Hepatocyte (in vitro differentiated cells): Measurements from ENCODE around the gene CD99L2.
A peak's percentile ranks its signal among the peaks of the same experiment; 100 is the strongest.

Experiments
- CTCF ChIP-seq: fragments of 200-600 bp; sonication (generic); IDR thresholded peaks from 2 replicates; pipeline ENCODE4 v1.5.1; 2016; ENCODE audit warnings: antibody characterized with exemption, mild to moderate bottlenecking; ENCODE audit not compliant: poor library complexity
- EZH2 ChIP-seq: fragments of 200-600 bp; sonication (generic); IDR thresholded peaks from 2 replicates; pipeline ENCODE4 v1.6.1; 2016; ENCODE audit warnings: antibody characterized with exemption, mild to moderate bottlenecking, borderline replicate concordance

GRCh38 chrX:150772150-150772970, 126.1 kb downstream of the CD99L2 start:
- TF ChIP-seq CTCF (peak; percentile 74), EZH2 (no peak)
